ENCODE data around the gene CDKAL1.

Gene CDKAL1

DNA sequence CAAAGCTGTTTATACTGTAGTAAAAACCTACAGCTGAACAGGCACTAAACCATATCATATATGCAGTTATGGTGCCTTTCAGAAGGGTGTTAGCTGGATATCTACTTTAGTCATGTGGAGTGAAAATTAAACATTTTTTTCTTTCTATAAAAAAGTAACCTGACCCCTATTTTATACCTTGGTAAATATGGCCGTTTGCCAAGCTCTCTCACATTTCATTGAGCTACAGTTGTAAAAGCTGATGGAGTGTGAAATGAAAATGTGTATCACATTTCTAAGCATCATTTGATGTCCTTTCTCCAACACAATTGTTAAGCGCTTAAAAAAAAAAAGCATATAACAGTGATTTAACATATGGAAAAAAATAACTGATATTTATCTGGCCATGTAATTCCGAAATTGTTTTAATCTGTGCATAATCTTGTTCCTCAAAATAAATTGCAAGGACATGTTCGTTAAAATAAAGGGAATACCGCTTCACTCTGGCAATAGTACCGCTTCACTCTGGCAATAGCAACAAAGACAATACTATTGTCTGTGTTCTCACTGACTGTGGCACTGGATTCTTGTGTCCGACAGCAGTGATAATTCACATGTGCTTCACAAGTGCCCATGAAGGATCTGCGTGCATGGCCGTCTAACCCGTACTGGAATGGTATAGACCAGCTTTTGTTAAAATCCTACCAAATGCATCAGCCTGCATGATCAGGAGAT lies 667.5 kb downstream of the CDKAL1 start:
- in situ Hi-C loops (cut with MboI; ENCODE audit: low sequenced_read_pairs, unreplicated experiment): loop anchor here (25.0 kb wide), 1 partner anchor 639 kb away; no protein-coding TSS in a partner anchor
- DNase-seq (ENCODE audit: low spot score): no peak
- TF ChIP-seq, protein P1, sequence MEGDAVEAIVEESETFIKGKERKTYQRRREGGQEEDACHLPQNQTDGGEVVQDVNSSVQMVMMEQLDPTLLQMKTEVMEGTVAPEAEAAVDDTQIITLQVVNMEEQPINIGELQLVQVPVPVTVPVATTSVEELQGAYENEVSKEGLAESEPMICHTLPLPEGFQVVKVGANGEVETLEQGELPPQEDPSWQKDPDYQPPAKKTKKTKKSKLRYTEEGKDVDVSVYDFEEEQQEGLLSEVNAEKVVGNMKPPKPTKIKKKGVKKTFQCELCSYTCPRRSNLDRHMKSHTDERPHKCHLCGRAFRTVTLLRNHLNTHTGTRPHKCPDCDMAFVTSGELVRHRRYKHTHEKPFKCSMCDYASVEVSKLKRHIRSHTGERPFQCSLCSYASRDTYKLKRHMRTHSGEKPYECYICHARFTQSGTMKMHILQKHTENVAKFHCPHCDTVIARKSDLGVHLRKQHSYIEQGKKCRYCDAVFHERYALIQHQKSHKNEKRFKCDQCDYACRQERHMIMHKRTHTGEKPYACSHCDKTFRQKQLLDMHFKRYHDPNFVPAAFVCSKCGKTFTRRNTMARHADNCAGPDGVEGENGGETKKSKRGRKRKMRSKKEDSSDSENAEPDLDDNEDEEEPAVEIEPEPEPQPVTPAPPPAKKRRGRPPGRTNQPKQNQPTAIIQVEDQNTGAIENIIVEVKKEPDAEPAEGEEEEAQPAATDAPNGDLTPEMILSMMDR (IDR thresholded peaks at IDR 0.05; ENCODE audit: borderline replicate concordance, control extremely low read depth, extremely low read depth, insufficient read depth, missing control alignments): no peak

DNA sequence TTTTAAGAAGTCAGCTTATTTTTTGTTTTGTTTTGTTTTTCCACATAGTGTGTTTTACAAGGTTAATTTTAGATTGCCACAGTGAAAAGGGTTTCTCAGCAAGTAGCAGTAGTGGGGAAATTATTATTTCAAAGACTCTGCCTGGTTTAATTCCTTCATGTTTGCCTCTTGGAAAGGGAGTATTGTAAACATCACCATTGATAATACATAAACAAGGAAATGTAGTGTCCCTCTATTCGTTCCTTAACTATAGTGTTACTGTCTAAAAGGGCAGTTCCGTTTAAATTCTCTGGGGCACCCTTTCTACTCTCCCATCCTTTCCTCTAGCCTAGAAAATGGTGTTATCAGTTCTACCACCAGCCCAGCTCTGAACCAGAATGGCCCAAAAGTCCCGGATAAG lies 668.3 kb downstream of the CDKAL1 start:
- in situ Hi-C loops (cut with MboI; ENCODE audit: low sequenced_read_pairs, unreplicated experiment): loop anchor here (25.0 kb wide), 1 partner anchor 640 kb away; no protein-coding TSS in a partner anchor
- TF ChIP-seq, protein P1 (IDR thresholded peaks at IDR 0.05; ENCODE audit: borderline replicate concordance, control extremely low read depth, extremely low read depth, insufficient read depth, missing control alignments): no peak
- no peak for DNase-seq (ENCODE audit: low spot score)

DNA sequence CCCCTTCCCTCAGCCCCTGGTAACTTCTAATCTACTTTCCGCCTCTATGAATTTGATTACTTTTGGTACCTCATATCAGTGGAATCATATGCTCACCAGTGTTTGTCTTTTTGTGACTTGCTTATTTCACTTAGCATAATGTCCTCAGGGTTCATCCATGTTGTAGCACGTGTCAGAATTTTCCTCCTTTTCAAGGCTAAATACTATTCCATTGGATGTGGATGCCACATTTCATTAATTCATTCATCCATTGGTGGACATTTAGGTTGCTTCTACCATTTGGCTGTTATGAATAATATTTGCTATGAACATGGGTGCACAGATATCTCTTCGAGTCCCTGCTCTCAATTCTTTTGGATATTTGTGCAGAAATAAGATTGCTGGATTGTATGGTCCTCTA lies 670.7 kb downstream of the CDKAL1 start:
- no peak for DNase-seq (ENCODE audit: low spot score)
- TF ChIP-seq, protein P1 (IDR thresholded peaks at IDR 0.05; ENCODE audit: borderline replicate concordance, control extremely low read depth, extremely low read depth, insufficient read depth, missing control alignments): no peak

DNA sequence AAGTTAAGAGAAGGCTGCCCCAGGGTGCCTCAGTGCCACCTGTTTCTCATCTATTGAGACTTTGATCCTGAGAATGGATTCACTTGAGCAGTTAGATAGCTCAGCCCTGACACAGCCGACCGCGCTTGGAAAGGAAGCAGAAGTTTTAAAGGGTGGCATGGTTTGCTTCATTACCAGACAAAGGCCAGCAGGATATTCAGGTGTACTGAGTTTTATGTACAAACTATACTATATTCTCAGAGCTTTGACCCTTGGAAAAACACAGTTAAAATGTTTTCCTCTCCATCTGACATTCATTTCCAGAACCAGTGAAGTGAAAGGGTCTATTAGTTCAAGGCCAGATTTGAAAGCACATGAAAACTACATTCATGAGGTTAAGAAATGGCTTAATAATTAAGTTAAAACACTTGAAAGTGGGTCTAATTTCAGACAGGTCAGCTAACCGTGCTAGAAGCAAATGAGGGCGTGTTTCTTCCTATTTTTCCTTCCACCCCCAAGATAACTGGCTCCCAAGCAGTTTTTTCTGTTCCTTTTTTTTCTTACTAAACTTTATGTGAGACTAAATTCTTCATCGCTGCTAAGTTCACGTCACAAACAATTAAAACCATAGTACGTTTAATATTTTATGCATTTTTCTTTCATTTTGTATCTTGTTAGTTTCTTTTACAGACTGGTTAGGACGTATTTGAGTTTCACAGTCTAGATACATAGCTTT lies 674.0 kb downstream of the CDKAL1 start:
- TF ChIP-seq, protein P1 (IDR thresholded peaks at IDR 0.05; ENCODE audit: borderline replicate concordance, control extremely low read depth, extremely low read depth, insufficient read depth, missing control alignments): no peak
- no peak for DNase-seq (ENCODE audit: low spot score)
- in situ Hi-C loops (cut with MboI; ENCODE audit: low sequenced_read_pairs, unreplicated experiment): loop anchor here (25.0 kb wide), 1 partner anchor 646 kb away; no protein-coding TSS in a partner anchor

More for the DNA sequence above, 670.7 kb downstream of the CDKAL1 start:
- in situ Hi-C loops (cut with MboI; ENCODE audit: low sequenced_read_pairs, unreplicated experiment): loop anchor here (25.0 kb wide), 1 partner anchor 643 kb away; no protein-coding TSS in a partner anchor

DNA sequence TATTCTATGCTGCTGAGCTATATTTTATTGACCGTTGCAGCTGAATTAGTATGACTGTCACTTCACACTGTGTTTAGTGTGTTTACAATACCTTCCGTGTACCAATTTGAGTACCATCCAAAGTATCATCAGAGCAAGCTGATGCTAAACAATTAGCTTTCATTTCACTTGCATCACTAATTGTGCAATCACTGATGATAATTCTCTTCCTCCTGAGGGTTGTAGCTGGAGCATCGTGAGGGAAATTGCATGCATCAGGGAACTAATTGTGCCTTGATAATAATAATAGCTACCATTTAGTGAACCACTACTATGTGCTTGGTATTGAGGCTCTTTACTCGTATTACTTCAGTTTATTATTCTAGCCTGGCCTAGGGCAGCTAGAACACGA lies 674.5 kb downstream of the CDKAL1 start:
- DNase-seq (ENCODE audit: low spot score): no peak
- TF ChIP-seq, protein P1 (IDR thresholded peaks at IDR 0.05; ENCODE audit: borderline replicate concordance, control extremely low read depth, extremely low read depth, insufficient read depth, missing control alignments): no peak
- in situ Hi-C loops (cut with MboI; ENCODE audit: low sequenced_read_pairs, unreplicated experiment): loop anchor here (25.0 kb wide), 1 partner anchor 646 kb away; no protein-coding TSS in a partner anchor

DNA sequence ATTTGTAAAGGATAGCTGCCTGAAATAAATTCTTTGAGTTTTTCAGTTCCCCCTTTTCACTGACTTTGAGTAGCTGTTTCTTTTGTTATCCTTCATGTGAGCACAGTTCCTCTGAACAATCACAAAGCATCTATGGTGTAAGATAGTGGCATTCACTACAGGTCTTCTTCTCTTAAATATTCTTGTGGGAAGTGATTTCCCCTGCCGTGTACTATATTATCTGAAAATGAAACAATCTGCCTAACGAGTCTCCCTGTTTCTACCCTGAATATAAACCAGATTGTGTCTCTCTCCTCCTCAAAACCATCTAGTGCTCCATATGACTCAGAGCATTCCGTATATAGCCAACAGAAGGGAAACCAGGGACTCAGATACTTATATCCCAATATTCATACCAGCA lies 679.2 kb downstream of the CDKAL1 start:
- in situ Hi-C loops (cut with MboI; ENCODE audit: low sequenced_read_pairs, unreplicated experiment): loop anchor here (25.0 kb wide), 1 partner anchor 651 kb away; no protein-coding TSS in a partner anchor
- TF ChIP-seq, protein P1 (IDR thresholded peaks at IDR 0.05; ENCODE audit: borderline replicate concordance, control extremely low read depth, extremely low read depth, insufficient read depth, missing control alignments): no peak
- DNase-seq (ENCODE audit: low spot score): peak; percentile 58
